GM23248 (cell line): ENCODE measurements around the gene SLC25A20. TPM values are rescaled to one million over a fixed set of nuclear protein-coding genes. Genes with fewer than 3 reads are reported as not detected.
A peak's percentile ranks its signal among the peaks of the same experiment; 100 is the strongest.

Experiments
- DNase-seq: peaks from one replicate; pipeline ENCODE4 v3.0.0-alpha.2; 2015
- H2AFZ ChIP-seq: fragments of 200-600 bp; sonication (generic); 2 replicates; pipeline ENCODE4 v1.6.1; 2016; ENCODE audit warnings: antibody characterized with exemption
- H3F3A ChIP-seq: fragments of 200-600 bp; sonication (generic); 2 replicates; pipeline ENCODE4 v1.6.1; 2016; ENCODE audit warnings: mild to moderate bottlenecking, antibody characterized with exemption, mixed run types; ENCODE audit not compliant: insufficient read depth
- H3K27ac ChIP-seq: fragments of 200-600 bp; sonication (generic); 2 replicates; pipeline ENCODE4 v1.5.1; 2016; ENCODE audit warnings: mild to moderate bottlenecking
- H3K27me3 ChIP-seq: fragments of 200-600 bp; sonication (generic); replicated peaks from 2 replicates; pipeline ENCODE4 v1.6.1; 2016; ENCODE audit warnings: mild to moderate bottlenecking; ENCODE audit not compliant: insufficient read depth
- H3K36me3 ChIP-seq: fragments of 200-600 bp; sonication (generic); 2 replicates; pipeline ENCODE4 v1.6.1; 2016; ENCODE audit warnings: low read depth, mild to moderate bottlenecking
- H3K4me1 ChIP-seq: fragments of 200-600 bp; sonication (generic); 2 replicates; pipeline ENCODE4 v1.6.1; 2016; ENCODE audit warnings: mild to moderate bottlenecking; ENCODE audit not compliant: insufficient read depth
- H3K4me2 ChIP-seq: fragments of 200-600 bp; sonication (generic); one replicate; pipeline ENCODE4 v1.6.1; 2016; ENCODE audit warnings: mild to moderate bottlenecking; ENCODE audit not compliant: unreplicated experiment
- H3K4me3 ChIP-seq: fragments of 200-600 bp; sonication (generic); 2 replicates; pipeline ENCODE4 v1.5.1; 2016; ENCODE audit warnings: mild to moderate bottlenecking
- H3K79me2 ChIP-seq: fragments of 200-600 bp; sonication (generic); 2 replicates; pipeline ENCODE4 v1.6.1; 2016; ENCODE audit warnings: mild to moderate bottlenecking; ENCODE audit not compliant: insufficient read depth
- H3K9ac ChIP-seq: fragments of 200-600 bp; sonication (generic); 2 replicates; pipeline ENCODE4 v1.6.1; 2016; ENCODE audit warnings: mild to moderate bottlenecking
- H3K9me2 ChIP-seq: fragments of 200-600 bp; sonication (generic); 2 replicates; pipeline ENCODE4 v1.6.1; 2016; ENCODE audit warnings: mixed run types, mild to moderate bottlenecking, moderate library complexity; ENCODE audit not compliant: insufficient read depth
- H3K9me3 ChIP-seq: fragments of 200-600 bp; sonication (generic); one replicate; pipeline ENCODE4 v1.6.1; 2017; ENCODE audit warnings: low read depth
- H4K20me1 ChIP-seq: fragments of 200-600 bp; sonication (generic); 2 replicates; pipeline ENCODE4 v1.6.0; 2016; ENCODE audit not compliant: insufficient read depth
- EZH2 ChIP-seq: fragments of 200-600 bp; sonication (generic); IDR thresholded peaks from 2 replicates; pipeline ENCODE4 v1.6.1; 2018; ENCODE audit warnings: antibody characterized with exemption, mild to moderate bottlenecking; ENCODE audit not compliant: insufficient read depth, poor library complexity, severe bottlenecking
- EZH2phosphoT487 ChIP-seq: fragments of 200-600 bp; sonication (generic); IDR thresholded peaks from 2 replicates; pipeline ENCODE4 v1.6.1; 2018; ENCODE audit warnings: antibody characterized with exemption, moderate library complexity, mild to moderate bottlenecking, low read depth; ENCODE audit not compliant: insufficient read depth
- WGBS, 2 experiments: methylation state at CpG; one replicate each; pipeline ENCODE4 v1.1.6; 2015 to 2017; ENCODE audit warnings: low lambda C conversion rate in 2 of 2, low coverage in 1 of 2; ENCODE audit errors: missing lambda C conversion rate in 2 of 2; 5-methylcytosine and 5-hydroxymethylcytosine counted together
- in situ Hi-C: fragments of 300-500 bp; cut with MboI; formaldehyde crosslinking; loops from 2 replicates; pipeline ENCODE4 v1.15.0; 2020
- polyA plus RNA-seq: library from polyadenylated mRNA; unstranded; fragments of >200 nt; fragmentation: Nextera tagmentation; extraction: Ambion mirVana; gene quantifications from 2 replicates; pipeline ENCODE4 v1.2.1, GENCODE V29; 2016
- total RNA-seq: library from RNA; depleted of rRNA; stranded (reverse); fragments of >200 nt; shearing (Covaris generic); gene quantifications from 2 replicates; pipeline ENCODE4 v1.2.3, GENCODE V29; 2014

SLC25A20 gene
- total and polyA plus RNA-seq, 2 experiments from 2014 or later, result 21.0 to 26.2 TPM

DNA sequence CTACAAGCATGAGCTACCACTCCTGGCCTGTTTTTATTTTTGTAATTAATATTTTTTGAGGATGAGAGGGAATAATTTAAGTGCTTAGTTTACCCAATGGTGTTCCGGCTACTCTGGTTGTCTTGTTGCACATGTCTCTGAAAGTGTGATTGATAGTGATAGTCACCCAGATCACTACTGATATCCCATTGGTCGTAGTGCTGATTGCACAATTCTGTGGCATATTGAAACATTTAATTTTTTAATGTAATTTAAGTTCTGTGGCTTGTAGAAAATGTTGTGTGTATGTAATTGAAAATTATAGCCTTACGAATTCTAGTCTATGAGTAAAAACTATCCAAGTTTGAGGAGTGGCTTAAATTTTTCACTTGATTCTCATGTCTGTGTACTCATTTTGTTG, 31.9 kb upstream of the SLC25A20 start:
- Histone ChIP-seq H4K20me1 (peaks cover 32% of the 10 kb centered on the region; the same call in 1 of the 2 replicates), H3K9me2 (no peaks in the 10 kb centered on the region), H3K27me3 (no peaks in the 10 kb centered on the region), H3K27ac (no peak overlapping the region), H3K9ac (no peak overlapping the region), H3K36me3 (peaks cover 17% of the 10 kb centered on the region), H3K9me3 (no peaks in the 10 kb centered on the region), H2AFZ (no peak overlapping the region), H3K4me2 (no peak overlapping the region), H3K4me3 (no peak overlapping the region), H3F3A (peaks cover 32% of the 10 kb centered on the region), H3K4me1 (peaks cover 29% of the 10 kb centered on the region), H3K79me2 (peaks cover 100% of the 10 kb centered on the region)
- in situ Hi-C loops, result no loop called here
- TF ChIP-seq EZH2phosphoT487 (no peak), EZH2 (no peak)
- WGBS, 2 experiments, result 79% methylated on average over 3 of the region's 3 CpGs
- no peak for DNase-seq

DNA sequence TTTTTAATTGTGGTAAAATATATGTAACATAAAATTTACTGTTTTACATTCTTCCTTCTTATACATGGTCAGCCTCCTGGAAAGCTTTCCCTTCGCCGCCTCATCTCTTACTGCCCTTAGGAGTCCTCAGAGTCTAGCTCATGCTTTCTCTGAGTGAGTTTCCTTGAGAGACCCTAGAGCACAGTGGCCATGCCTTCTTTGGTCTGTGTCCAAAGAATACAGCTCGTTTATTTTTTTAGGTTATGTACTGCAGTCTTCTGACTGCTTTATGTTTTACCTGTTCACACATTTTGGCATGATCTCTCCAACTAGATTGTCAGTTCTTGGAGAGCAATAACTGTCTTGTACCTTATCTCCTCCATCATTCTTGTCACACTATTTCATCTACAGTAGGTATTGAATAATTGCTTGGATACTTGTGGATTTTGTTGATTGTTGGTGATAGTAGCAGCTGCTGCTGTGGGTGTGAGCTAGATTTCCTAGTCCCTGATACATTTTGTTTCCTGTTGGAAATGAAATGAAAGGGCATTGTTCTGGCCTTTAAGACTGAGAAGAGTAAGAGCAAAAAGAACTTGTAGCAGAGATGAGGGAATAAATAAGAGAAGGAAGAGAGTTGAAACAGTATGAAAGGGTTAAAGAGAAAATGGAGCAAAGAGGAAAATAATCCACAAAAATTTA, 30.8 kb upstream of the SLC25A20 start:
- peaks cover 100% of the 10 kb centered on the region for H3K79me2 ChIP-seq
- in situ Hi-C loops, result no loop called here
- H3K27ac ChIP-seq, result no peak overlapping the region
- H3K4me1 ChIP-seq, result peaks cover 29% of the 10 kb centered on the region
- H3K4me2 ChIP-seq, result no peak overlapping the region
- H3F3A ChIP-seq, result peaks cover 32% of the 10 kb centered on the region
- H4K20me1 ChIP-seq, result peaks cover 30% of the 10 kb centered on the region; the same call in 1 of the 2 replicates
- H3K9me3 ChIP-seq, result no peaks in the 10 kb centered on the region
- no peak for TF ChIP-seq EZH2phosphoT487
- TF ChIP-seq EZH2, result no peak
- H3K27me3 ChIP-seq, result no peaks in the 10 kb centered on the region
- DNase-seq, result no peak
- 97 to 98% methylated on average over 3 of the region's 3 CpGs for WGBS, 2 experiments
- H2AFZ ChIP-seq, result no peak overlapping the region
- peaks cover 9% of the 10 kb centered on the region for H3K36me3 ChIP-seq
- no peak overlapping the region for H3K4me3 ChIP-seq
- H3K9me2 ChIP-seq, result no peaks in the 10 kb centered on the region
- H3K9ac ChIP-seq, result no peak overlapping the region

DNA sequence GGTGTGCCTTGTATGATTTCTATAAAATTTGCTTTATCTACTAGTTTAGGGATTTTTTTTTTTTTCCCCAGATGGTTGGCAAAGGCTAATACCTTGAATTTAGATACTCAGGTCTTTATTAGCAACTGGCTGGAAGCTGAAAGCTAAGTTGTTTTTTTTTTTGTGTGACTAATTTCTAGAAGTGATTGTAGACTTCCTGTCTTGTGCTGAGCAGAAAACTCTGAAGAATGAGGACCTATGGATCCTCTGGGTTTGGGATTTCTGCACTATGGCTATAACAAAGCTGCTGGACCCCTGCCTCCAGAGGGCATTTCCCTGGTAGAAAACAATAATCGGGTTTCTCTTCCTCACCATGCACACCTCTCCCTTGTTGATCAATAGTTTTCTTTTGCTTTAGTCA, 30.0 kb upstream of the SLC25A20 start:
- peak; percentile 62 for DNase-seq
- 92 to 100% methylated on average over 1 of the region's 1 CpG for WGBS, 2 experiments
- H2AFZ ChIP-seq, result no peak overlapping the region
- peaks cover 29% of the 10 kb centered on the region for H3K4me1 ChIP-seq
- H3K36me3 ChIP-seq, result peaks cover 4% of the 10 kb centered on the region
- in situ Hi-C loops, result no loop called here
- no peak overlapping the region for H3K4me3 ChIP-seq
- H3K27me3 ChIP-seq, result no peaks in the 10 kb centered on the region
- no peaks in the 10 kb centered on the region for H3K9me2 ChIP-seq
- peak overlapping the region; percentile 28 for H3K27ac ChIP-seq
- H3K4me2 ChIP-seq, result peak overlapping the region; percentile 21
- H4K20me1 ChIP-seq, result peaks cover 28% of the 10 kb centered on the region; the same call in 1 of the 2 replicates
- TF ChIP-seq EZH2, result no peak
- no peak for TF ChIP-seq EZH2phosphoT487
- H3K9me3 ChIP-seq, result no peaks in the 10 kb centered on the region
- H3K9ac ChIP-seq, result no peak overlapping the region
- peaks cover 100% of the 10 kb centered on the region for H3K79me2 ChIP-seq
- H3F3A ChIP-seq, result peaks cover 32% of the 10 kb centered on the region

DNA sequence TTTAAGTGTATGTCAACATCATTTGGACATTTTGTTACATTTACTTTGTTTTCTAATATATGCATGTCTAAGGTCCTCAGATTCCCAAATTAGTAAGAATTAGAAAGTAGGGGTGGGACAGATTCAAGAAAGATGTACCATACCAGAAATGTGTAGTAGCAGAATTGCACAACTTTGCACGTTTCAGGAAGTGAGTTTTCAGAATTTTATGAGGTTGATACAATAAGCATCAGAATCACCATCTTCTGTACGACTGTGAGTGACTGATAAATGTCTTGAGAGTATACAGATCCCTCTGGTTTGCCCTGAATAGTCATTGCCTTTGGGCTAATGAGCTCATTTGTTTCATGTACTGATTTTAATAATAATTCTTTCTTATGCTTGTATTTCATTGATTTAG, 29.2 kb upstream of the SLC25A20 start:
- Histone ChIP-seq H3K4me1 (peaks cover 29% of the 10 kb centered on the region), H3K27ac (peak overlapping the region; percentile 28), H3K36me3 (peaks cover 3% of the 10 kb centered on the region), H4K20me1 (peaks cover 28% of the 10 kb centered on the region; the same call in 1 of the 2 replicates), H3K4me3 (no peak overlapping the region), H2AFZ (no peak overlapping the region), H3K27me3 (no peaks in the 10 kb centered on the region), H3K9me2 (no peaks in the 10 kb centered on the region), H3F3A (peaks cover 32% of the 10 kb centered on the region), H3K9ac (no peak overlapping the region), H3K4me2 (peak overlapping the region; percentile 21), H3K79me2 (peaks cover 100% of the 10 kb centered on the region), H3K9me3 (no peaks in the 10 kb centered on the region)
- peak; percentile 59 for DNase-seq
- TF ChIP-seq EZH2, result no peak
- TF ChIP-seq EZH2phosphoT487, result no peak
- in situ Hi-C loops, result no loop called here
- WGBS, 2 experiments, result 4 to 6% methylated on average over 2 of the region's 2 CpGs
